SK-N-MC (cell line): ENCODE results near the gene GRIA4.

Experiments
- DNase-seq: peaks from one replicate; pipeline ENCODE4 v3.0.0-alpha.2; 2011; ENCODE audit warnings: low read depth, low spot score
- H3K27ac ChIP-seq: fragments of 200-600 bp; sonication (generic); 2 replicates; pipeline ENCODE4 v1.5.1; 2016; ENCODE audit warnings: mixed run types
- H3K36me3 ChIP-seq: fragments of 200-600 bp; sonication (generic); 2 replicates; pipeline ENCODE4 v1.6.1; 2017; ENCODE audit warnings: antibody characterized with exemption, low read length, mixed read lengths; ENCODE audit not compliant: insufficient read depth
- H3K4me3 ChIP-seq: fragments of 200-600 bp; sonication (generic); 2 replicates; pipeline ENCODE4 v1.5.1; 2016
- H3K9ac ChIP-seq: fragments of 200-600 bp; sonication (generic); 2 replicates; pipeline ENCODE4 v1.8.0; 2017; ENCODE audit warnings: mixed run types, mixed read lengths; ENCODE audit not compliant: insufficient read length
- H3K9me3 ChIP-seq: fragments of 200-600 bp; sonication (generic); 2 replicates; pipeline ENCODE4 v1.6.1; 2017; ENCODE audit warnings: low read depth, mild to moderate bottlenecking, antibody characterized with exemption, low read length, moderate library complexity, mixed read lengths
- EZH2 ChIP-seq: fragments of 200-600 bp; sonication (generic); IDR thresholded peaks from one replicate; pipeline ENCODE4 v1.6.1; 2017; ENCODE audit warnings: antibody characterized with exemption
- FOXP2 ChIP-seq: optimal IDR thresholded peaks from 2 replicates; pipeline ENCODE3; 2011; ENCODE audit warnings: mild to moderate bottlenecking, moderate library complexity; ENCODE audit not compliant: insufficient read depth; ENCODE audit errors: extremely low read length, control extremely low read depth
- POLR2AphosphoS5 ChIP-seq: IDR thresholded peaks from 2 replicates; pipeline ENCODE4 v1.6.1; 2012; ENCODE audit warnings: mild to moderate bottlenecking, low read depth, low read length, borderline replicate concordance

The GRIA4 gene

GRCh38 chr11:105891685-105892084 lies 281.8 kb downstream of the GRIA4 start:
- no peak overlapping the region for H3K9ac ChIP-seq
- H3K4me3 ChIP-seq = no peak overlapping the region
- no peak for TF ChIP-seq EZH2
- TF ChIP-seq POLR2AphosphoS5 = no peak
- TF ChIP-seq FOXP2 = no peak
- no peaks in the 10 kb centered on the region for H3K36me3 ChIP-seq
- DNase-seq = no peak
- H3K9me3 ChIP-seq = no peaks in the 10 kb centered on the region
- H3K27ac ChIP-seq = no peak overlapping the region

- Histone ChIP-seq H3K9me3 (no peaks in the 10 kb centered on the region), H3K27ac (no peak overlapping the region), H3K9ac (no peak overlapping the region), H3K4me3 (no peak overlapping the region), H3K36me3 (no peaks in the 10 kb centered on the region)
- no peak for DNase-seq
- TF ChIP-seq FOXP2 (no peak), EZH2 (no peak), POLR2AphosphoS5 (no peak)
Measured at GRCh38 chr11:105897161-105897560, 287.3 kb downstream of the GRIA4 start.

GRCh38 chr11:105899772-105900171 lies 289.9 kb downstream of the GRIA4 start:
- no peak overlapping the region for H3K9ac ChIP-seq
- H3K36me3 ChIP-seq = no peaks in the 10 kb centered on the region
- DNase-seq = no peak
- TF ChIP-seq FOXP2 (no peak), EZH2 (no peak), POLR2AphosphoS5 (no peak)
- H3K4me3 ChIP-seq = no peak overlapping the region
- no peak overlapping the region for H3K27ac ChIP-seq
- H3K9me3 ChIP-seq = no peaks in the 10 kb centered on the region

- Histone ChIP-seq H3K9me3 (no peaks in the 10 kb centered on the region), H3K36me3 (no peaks in the 10 kb centered on the region)
Measured at GRCh38 chr11:105900515-105901035, 290.7 kb downstream of the GRIA4 start.

GRCh38 chr11:105903113-105903512 lies 293.2 kb downstream of the GRIA4 start:
- TF ChIP-seq FOXP2 (no peak), POLR2AphosphoS5 (no peak), EZH2 (no peak)
- no peaks in the 10 kb centered on the region for H3K36me3 ChIP-seq

More at GRCh38 chr11:105900515-105901035, 290.7 kb downstream of the GRIA4 start:
- no peak overlapping the region for H3K4me3 ChIP-seq
- TF ChIP-seq FOXP2 = no peak
- TF ChIP-seq POLR2AphosphoS5 = no peak
- no peak overlapping the region for H3K9ac ChIP-seq
- DNase-seq = no peak
- H3K27ac ChIP-seq = no peak overlapping the region

GRCh38 chr11:105906517-105906916 lies 296.6 kb downstream of the GRIA4 start:
- Histone ChIP-seq H3K4me3 (no peak overlapping the region), H3K36me3 (no peaks in the 10 kb centered on the region), H3K9ac (no peak overlapping the region), H3K27ac (no peak overlapping the region), H3K9me3 (no peaks in the 10 kb centered on the region)
- TF ChIP-seq EZH2 = no peak
- no peak for TF ChIP-seq FOXP2
- no peak for TF ChIP-seq POLR2AphosphoS5
- DNase-seq = no peak

More at GRCh38 chr11:105903113-105903512, 293.2 kb downstream of the GRIA4 start:
- Histone ChIP-seq H3K9me3 (no peaks in the 10 kb centered on the region), H3K9ac (no peak overlapping the region), H3K4me3 (no peak overlapping the region), H3K27ac (no peak overlapping the region)
- DNase-seq = no peak

- DNase-seq = no peak
- Histone ChIP-seq H3K36me3 (no peaks in the 10 kb centered on the region), H3K9ac (no peak overlapping the region), H3K27ac (no peak overlapping the region), H3K9me3 (no peaks in the 10 kb centered on the region), H3K4me3 (no peak overlapping the region)
- no peak for TF ChIP-seq POLR2AphosphoS5
- TF ChIP-seq FOXP2 = no peak
- TF ChIP-seq EZH2 = no peak
Measured at GRCh38 chr11:105907319-105907718, 297.4 kb downstream of the GRIA4 start.

- TF ChIP-seq FOXP2 (no peak), POLR2AphosphoS5 (no peak), EZH2 (no peak)
- Histone ChIP-seq H3K9ac (no peak overlapping the region), H3K4me3 (no peak overlapping the region), H3K27ac (no peak overlapping the region), H3K36me3 (no peaks in the 10 kb centered on the region), H3K9me3 (no peaks in the 10 kb centered on the region)
- no peak for DNase-seq
Measured at GRCh38 chr11:105910095-105910715, 300.3 kb downstream of the GRIA4 start.

GRCh38 chr11:105911454-105911853 lies 301.6 kb downstream of the GRIA4 start:
- Histone ChIP-seq H3K36me3 (no peaks in the 10 kb centered on the region), H3K9ac (no peak overlapping the region), H3K9me3 (no peaks in the 10 kb centered on the region), H3K27ac (no peak overlapping the region), H3K4me3 (no peak overlapping the region)
- DNase-seq = no peak
- TF ChIP-seq FOXP2 (no peak), EZH2 (no peak), POLR2AphosphoS5 (no peak)
